OCI-LY7 (cell line): Measurements from ENCODE around the gene HES1. TPM values are rescaled to one million over a fixed set of nuclear protein-coding genes. Genes with fewer than 3 reads are reported as not detected.

Experiments
- BruUV-seq: library from RNA; stranded (reverse); fragments of 400-500 nt; replicated peaks from 2 replicates; lab custom pipeline; 2021; lab: Mats Ljungman, UMichigan
- CTCF ChIA-PET: fragments of 300-600 bp; sonication (Branson Sonifier 250); formaldehyde crosslinking; loops from one replicate; lab custom pipeline; 2022; ENCODE audit warnings: antibody characterized with exemption; ENCODE audit not compliant: unreplicated experiment; lab: Charles Lee
- POLR2A ChIA-PET: fragments of 300-600 bp; sonication (Branson Sonifier 250); formaldehyde crosslinking; loops from one replicate; lab custom pipeline; 2022; ENCODE audit warnings: antibody characterized with exemption; lab: Charles Lee
- DNase-seq: peaks from one replicate; pipeline ENCODE4 v3.0.0-alpha.2; 2015; ENCODE audit warnings: low spot score
- H2AFZ ChIP-seq: fragments of 200-600 bp; sonication (generic), shearing (Covaris generic); 2 replicates; pipeline ENCODE4 v1.6.1; 2014; ENCODE audit warnings: mild to moderate bottlenecking, antibody characterized with exemption, low read length, moderate library complexity
- H3K27ac ChIP-seq: fragments of 200-600 bp; sonication (generic); 2 replicates; pipeline ENCODE4 v1.5.1; 2014; ENCODE audit warnings: mixed run types, low read depth, mild to moderate bottlenecking, moderate library complexity, low read length, inconsistent platforms; ENCODE audit not compliant: poor library complexity, severe bottlenecking
- H3K36me3 ChIP-seq: fragments of 200-600 bp; sonication (generic); 2 replicates; pipeline ENCODE4 v1.6.1; 2014; ENCODE audit warnings: mild to moderate bottlenecking, antibody characterized with exemption, low read length, moderate library complexity, mixed read lengths; ENCODE audit not compliant: insufficient read depth
- H3K4me1 ChIP-seq: fragments of 200-600 bp; sonication (generic); 2 replicates; pipeline ENCODE4 v1.5.1; 2014; ENCODE audit warnings: mild to moderate bottlenecking, low read length; ENCODE audit not compliant: insufficient read depth, poor library complexity, severe bottlenecking
- H3K4me2 ChIP-seq: fragments of 200-600 bp; sonication (generic); 2 replicates; pipeline ENCODE4 v1.6.1; 2014; ENCODE audit warnings: mild to moderate bottlenecking, low read length
- H3K4me3 ChIP-seq: fragments of 200-600 bp; sonication (generic); 2 replicates; pipeline ENCODE4 v1.5.1; 2014; ENCODE audit warnings: mild to moderate bottlenecking, low read depth, low read length; ENCODE audit not compliant: poor library complexity, severe bottlenecking
- H3K79me2 ChIP-seq: fragments of 200-600 bp; sonication (generic); 2 replicates; pipeline ENCODE4 v1.6.1; 2016; ENCODE audit warnings: low read depth, mild to moderate bottlenecking, low read length, moderate library complexity, mixed read lengths; ENCODE audit not compliant: insufficient read depth
- H3K9me2 ChIP-seq: fragments of 200-600 bp; sonication (generic); 2 replicates; pipeline ENCODE4 v1.6.1; 2016; ENCODE audit warnings: mild to moderate bottlenecking, low read length, mixed read lengths; ENCODE audit not compliant: insufficient read depth
- H3K9me3 ChIP-seq: fragments of 200-600 bp; sonication (generic); 2 replicates; pipeline ENCODE4 v1.6.1; 2014; ENCODE audit warnings: mild to moderate bottlenecking, mixed run types, low read length, mixed read lengths
- H4K20me1 ChIP-seq: fragments of 200-600 bp; sonication (generic); 2 replicates; pipeline ENCODE4 v1.6.1; 2014; ENCODE audit warnings: mild to moderate bottlenecking, antibody characterized with exemption, low read length, moderate library complexity, mixed read lengths; ENCODE audit not compliant: insufficient read depth
- CTCF ChIP-seq: fragments of 200-600 bp; sonication (generic); conservative IDR thresholded peaks from 2 replicates; pipeline ENCODE4 v1.5.1; 2014; ENCODE audit warnings: mild to moderate bottlenecking, antibody characterized with exemption, low read length, moderate library complexity, mixed read lengths
- EZH2phosphoT487 ChIP-seq: fragments of 200-600 bp; sonication (generic); IDR thresholded peaks from 2 replicates; pipeline ENCODE4 v1.6.1; 2018; ENCODE audit warnings: low read depth, borderline replicate concordance, mild to moderate bottlenecking, mixed run types, antibody characterized with exemption, low read length, moderate library complexity, mixed read lengths
- intact Hi-C: fragments of 100-400 bp; cut with micrococcal nuclease; formaldehyde crosslinking; loops from one replicate; pipeline ENCODE4 v1.10.0; 2022; ENCODE audit not compliant: unreplicated experiment
- small RNA-seq: library from RNA; depleted of rRNA; stranded (forward); fragments of <200 nt; gene quantifications from one replicate; pipeline ENCODE3, GENCODE V24; 2014
- total RNA-seq, 2 experiments: library from RNA; depleted of rRNA in 1 of 2; stranded (reverse); fragments of >200 nt in 1 of 2; shearing (Covaris generic) in 1 of 2; gene quantifications; 2 replicates each; pipeline ENCODE4 v1.2.3, GENCODE V29; 2014 to 2022

HES1 gene
- total RNA-seq, 2 experiments from 2014 or later: 1.1 to 3.0 TPM

- no peaks in the 10 kb centered on the region for H4K20me1 ChIP-seq
- no peaks in the 10 kb centered on the region for H3K4me1 ChIP-seq
- no peaks in the 10 kb centered on the region for H3K9me2 ChIP-seq
- DNase-seq: no peak
- H3K4me2 ChIP-seq: no peak overlapping the region
- H3K4me3 ChIP-seq: no peak overlapping the region
- ChIA-PET POLR2A (no interaction called here), CTCF (no interaction called here)
- no peaks in the 10 kb centered on the region for H3K36me3 ChIP-seq
- H3K9me3 ChIP-seq: no peaks in the 10 kb centered on the region
- H2AFZ ChIP-seq: no peak overlapping the region
- BruUV-seq: no TSS peak
- TF ChIP-seq CTCF: no peak
- TF ChIP-seq EZH2phosphoT487: no peak
- intact Hi-C loops: no loop called here
- no peak overlapping the region for H3K27ac ChIP-seq
- H3K79me2 ChIP-seq: no peaks in the 10 kb centered on the region
Observed at GRCh38 chr3:194185221-194185620, 49.3 kb downstream of the HES1 start.

- intact Hi-C loops: no loop called here
- ChIA-PET CTCF (no interaction called here), POLR2A (interaction anchor here (0.7 kb wide), 1 partner anchor 380 kb away, joined by 5 read pairs; no protein-coding TSS in a partner anchor)
- no peaks in the 10 kb centered on the region for H3K9me2 ChIP-seq
- no peak overlapping the region for H3K4me3 ChIP-seq
- no peak overlapping the region for H3K4me2 ChIP-seq
- H3K9me3 ChIP-seq: no peaks in the 10 kb centered on the region
- H4K20me1 ChIP-seq: no peaks in the 10 kb centered on the region
- H2AFZ ChIP-seq: no peak overlapping the region
- TF ChIP-seq EZH2phosphoT487: no peak
- no TSS peak for BruUV-seq
- H3K79me2 ChIP-seq: no peaks in the 10 kb centered on the region
- no peaks in the 10 kb centered on the region for H3K36me3 ChIP-seq
- no peaks in the 10 kb centered on the region for H3K4me1 ChIP-seq
- H3K27ac ChIP-seq: no peak overlapping the region
- DNase-seq: no peak
Observed at GRCh38 chr3:194187233-194187944, 51.4 kb downstream of the HES1 start.

Small RNA genes lying within 50 kb of the gene (small RNA-seq; reads per million reads assigned to genes)
- not detected for gene RN7SL215P

Other genes starting within 250 kb of the HES1 start
- gene CPN2, start 215.2 kb downstream of the HES1 start, total RNA-seq (2014; rRNA removed; shearing (Covaris generic)): not detected in 2 replicates
- gene CPN2, start 215.2 kb downstream of the HES1 start, total RNA-seq (2022): not detected in 2 replicates
- gene LRRC15, start 233.6 kb downstream of the HES1 start, total RNA-seq (2014; rRNA removed; shearing (Covaris generic)): not detected in 2 replicates
- gene LRRC15, start 233.6 kb downstream of the HES1 start, total RNA-seq (2022): not detected in 2 replicates